Mucosa of stomach (tissue), 1 donor: Measurements from ENCODE around the gene TTC21B.

Source experiments
- H3K27me3 ChIP-seq: one replicate; pipeline ENCODE4 v1.7.0; 2013; ENCODE audit warnings: mild to moderate bottlenecking, low read length; ENCODE audit not compliant: control insufficient read depth, insufficient read depth
- H3K36me3 ChIP-seq: one replicate; pipeline ENCODE4 v1.7.0; 2013; ENCODE audit warnings: low read length; ENCODE audit not compliant: control insufficient read depth, insufficient read depth
- H3K4me1 ChIP-seq: one replicate; pipeline ENCODE4 v1.7.0; 2013; ENCODE audit warnings: mild to moderate bottlenecking, low read length; ENCODE audit not compliant: control insufficient read depth, insufficient read depth
- H3K4me3 ChIP-seq: one replicate; pipeline ENCODE4 v1.7.0; 2013; ENCODE audit warnings: low read length
- H3K9ac ChIP-seq: one replicate; pipeline ENCODE4 v1.7.0; 2013; ENCODE audit warnings: mild to moderate bottlenecking, low read length, moderate library complexity
- H3K9me3 ChIP-seq: one replicate; pipeline ENCODE4 v1.7.0; 2013; ENCODE audit warnings: mild to moderate bottlenecking, low read length, moderate library complexity; ENCODE audit not compliant: control insufficient read depth
- donor health status: Pancreatic carcinoma.

Gene TTC21B

DNA sequence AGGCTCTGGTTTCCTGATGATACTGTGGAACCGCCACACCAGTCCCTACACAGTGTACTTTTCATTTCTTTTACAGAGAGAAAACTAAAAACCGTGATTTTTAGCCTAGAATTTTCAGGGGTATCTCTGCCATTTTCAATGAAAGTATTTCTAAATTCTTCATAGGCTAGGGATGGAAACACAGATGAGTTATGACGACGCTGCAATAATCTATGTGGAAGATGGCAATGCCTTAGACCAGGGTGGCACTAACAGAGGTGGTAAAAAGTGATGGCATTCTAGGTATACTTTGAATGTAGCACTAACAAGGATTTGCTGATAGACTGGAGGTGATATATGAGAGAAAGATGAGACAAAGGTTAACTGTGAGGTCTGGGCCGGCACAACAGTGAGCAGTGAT is 56.5 kb downstream of the TTC21B start:
- Histone ChIP-seq H3K36me3 (no peaks in the 10 kb centered on the region), H3K4me3 (no peak overlapping the region), H3K27me3 (no peaks in the 10 kb centered on the region), H3K9me3 (no peaks in the 10 kb centered on the region), H3K9ac (no peak overlapping the region), H3K4me1 (no peaks in the 10 kb centered on the region)

DNA sequence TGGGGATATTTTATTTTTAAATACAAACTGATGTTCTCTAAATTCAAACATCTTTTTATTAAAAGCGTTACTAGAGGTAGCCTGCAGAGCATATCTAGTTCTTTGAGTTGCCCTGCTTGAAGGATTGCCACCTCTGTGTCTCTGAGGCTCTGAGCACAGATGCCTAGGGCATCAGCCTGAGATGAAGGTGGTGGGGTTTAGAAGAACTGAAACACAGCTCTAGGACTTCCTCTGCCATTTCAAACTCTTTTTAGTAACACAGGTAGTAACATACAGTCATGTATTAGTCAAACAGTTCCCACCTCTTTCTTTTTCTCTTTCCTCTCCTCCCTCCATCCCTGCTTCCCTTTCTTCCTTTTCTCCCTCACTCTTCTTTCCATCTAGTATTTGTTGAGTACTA is 57.6 kb downstream of the TTC21B start:
- Histone ChIP-seq H3K9me3 (no peaks in the 10 kb centered on the region), H3K36me3 (no peaks in the 10 kb centered on the region), H3K27me3 (no peaks in the 10 kb centered on the region), H3K4me3 (no peak overlapping the region), H3K4me1 (no peaks in the 10 kb centered on the region), H3K9ac (no peak overlapping the region)

- Histone ChIP-seq H3K4me1 (no peaks in the 10 kb centered on the region), H3K4me3 (no peak overlapping the region), H3K9me3 (no peaks in the 10 kb centered on the region), H3K36me3 (no peaks in the 10 kb centered on the region), H3K9ac (no peak overlapping the region), H3K27me3 (no peaks in the 10 kb centered on the region)
Observed at GRCh38 chr2:165893556-165893955, 60.0 kb downstream of the TTC21B start.

- Histone ChIP-seq H3K9me3 (no peaks in the 10 kb centered on the region), H3K4me3 (no peak overlapping the region), H3K4me1 (no peaks in the 10 kb centered on the region), H3K9ac (no peak overlapping the region), H3K27me3 (no peaks in the 10 kb centered on the region), H3K36me3 (no peaks in the 10 kb centered on the region)
Observed at GRCh38 chr2:165892526-165892925, 61.0 kb downstream of the TTC21B start.

DNA sequence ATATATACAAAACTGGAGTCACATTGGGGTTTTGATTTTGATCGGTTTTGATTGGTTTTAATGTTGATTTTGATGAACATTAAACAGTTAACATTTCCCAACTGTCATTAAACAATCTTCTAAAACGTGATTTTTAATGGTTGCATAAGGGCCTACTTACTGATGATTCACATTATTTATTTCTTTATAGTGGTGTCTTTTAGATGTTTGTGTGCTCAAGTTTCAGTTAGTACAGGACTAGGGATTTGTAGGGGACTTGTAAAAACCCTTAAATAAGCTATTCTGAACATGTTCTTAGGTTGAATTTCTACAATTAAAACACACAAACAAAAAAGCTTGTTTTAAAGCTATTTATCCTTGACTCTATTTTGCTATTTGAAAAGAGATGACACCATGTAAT is 61.6 kb downstream of the TTC21B start:
- Histone ChIP-seq H3K9ac (no peak overlapping the region), H3K36me3 (no peaks in the 10 kb centered on the region), H3K9me3 (no peaks in the 10 kb centered on the region), H3K4me3 (no peak overlapping the region), H3K4me1 (no peaks in the 10 kb centered on the region), H3K27me3 (no peaks in the 10 kb centered on the region)

DNA sequence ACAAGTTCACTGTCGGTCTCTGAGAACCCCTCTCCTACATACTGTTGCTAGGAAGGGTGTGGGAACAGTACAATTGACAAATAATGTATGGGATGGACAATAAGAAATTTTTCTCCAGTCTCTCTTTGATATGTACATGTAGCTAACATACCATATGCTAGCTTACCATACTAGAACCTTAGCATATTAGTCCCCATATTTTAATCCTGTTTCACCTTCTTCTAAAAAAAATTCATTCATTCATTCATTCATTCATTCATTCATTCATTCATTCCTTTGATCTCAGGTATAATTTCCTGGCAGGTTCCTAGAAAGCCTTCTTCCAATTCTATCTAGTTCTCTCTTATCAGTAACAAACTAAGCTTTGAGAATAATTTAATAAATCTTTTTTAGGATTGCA is 62.2 kb downstream of the TTC21B start:
- H3K36me3 ChIP-seq: no peaks in the 10 kb centered on the region
- H3K27me3 ChIP-seq: no peaks in the 10 kb centered on the region

DNA sequence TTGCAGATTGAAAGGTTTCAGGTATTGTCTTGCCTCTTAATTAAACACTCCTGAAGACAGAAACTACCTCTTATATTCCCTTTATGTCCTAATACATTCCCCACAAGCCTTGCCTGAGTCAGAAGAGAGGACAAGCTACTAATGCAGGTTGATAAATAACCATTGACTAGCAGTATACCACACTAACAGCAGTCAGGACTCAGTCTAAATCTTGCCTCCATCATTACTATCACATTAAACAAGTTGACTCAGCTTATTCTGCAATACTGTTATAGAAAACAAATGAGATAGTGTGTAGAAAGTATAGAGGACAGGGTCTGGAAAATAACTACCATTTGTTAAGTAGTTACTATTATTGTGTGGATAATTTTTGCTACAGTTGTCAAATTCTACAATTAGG is 63.8 kb downstream of the TTC21B start:
- Histone ChIP-seq H3K27me3 (no peaks in the 10 kb centered on the region), H3K4me3 (no peak overlapping the region), H3K36me3 (no peaks in the 10 kb centered on the region), H3K9me3 (no peaks in the 10 kb centered on the region), H3K4me1 (no peaks in the 10 kb centered on the region), H3K9ac (no peak overlapping the region)

More for the DNA sequence above, 62.2 kb downstream of the TTC21B start:
- no peak overlapping the region for H3K4me3 ChIP-seq
- no peaks in the 10 kb centered on the region for H3K4me1 ChIP-seq
- H3K9me3 ChIP-seq: no peaks in the 10 kb centered on the region
- H3K9ac ChIP-seq: no peak overlapping the region

DNA sequence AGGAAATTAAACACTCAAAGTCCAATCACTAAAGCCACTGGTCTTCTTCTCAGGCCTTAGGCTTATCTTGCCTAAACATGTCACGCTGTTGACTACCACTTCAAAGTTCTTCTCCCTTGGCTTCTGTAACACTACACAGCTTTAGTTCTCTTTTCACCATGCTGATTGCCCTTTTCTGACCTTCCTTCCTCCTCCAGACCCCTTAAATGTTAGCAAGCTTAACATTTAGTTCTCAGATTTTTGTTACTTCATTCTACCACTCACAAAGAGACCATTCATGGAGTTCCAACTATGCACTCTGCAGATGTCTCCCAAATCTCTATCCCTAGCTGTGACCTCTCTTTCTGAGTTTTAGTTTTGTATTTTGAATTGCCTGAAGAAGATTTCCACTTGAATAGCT is 64.4 kb downstream of the TTC21B start:
- Histone ChIP-seq H3K4me1 (no peaks in the 10 kb centered on the region), H3K36me3 (no peaks in the 10 kb centered on the region)

GRCh38 chr2:165888171-165888570 is 65.4 kb downstream of the TTC21B start:
- no peaks in the 10 kb centered on the region for H3K36me3 ChIP-seq
- H3K27me3 ChIP-seq: no peaks in the 10 kb centered on the region
- no peaks in the 10 kb centered on the region for H3K9me3 ChIP-seq
- H3K9ac ChIP-seq: no peak overlapping the region
- no peak overlapping the region for H3K4me3 ChIP-seq
- H3K4me1 ChIP-seq: no peaks in the 10 kb centered on the region

More for the DNA sequence above, 64.4 kb downstream of the TTC21B start:
- no peaks in the 10 kb centered on the region for H3K27me3 ChIP-seq
- H3K4me3 ChIP-seq: no peak overlapping the region
- no peaks in the 10 kb centered on the region for H3K9me3 ChIP-seq
- H3K9ac ChIP-seq: no peak overlapping the region

- no peaks in the 10 kb centered on the region for H3K9me3 ChIP-seq
- no peaks in the 10 kb centered on the region for H3K27me3 ChIP-seq
- no peak overlapping the region for H3K4me3 ChIP-seq
- H3K9ac ChIP-seq: no peak overlapping the region
- no peaks in the 10 kb centered on the region for H3K4me1 ChIP-seq
- no peaks in the 10 kb centered on the region for H3K36me3 ChIP-seq
Observed at GRCh38 chr2:165886487-165887146, 67.0 kb downstream of the TTC21B start.

GRCh38 chr2:165877565-165878550 is 75.7 kb downstream of the TTC21B start:
- H3K9ac ChIP-seq: no peak overlapping the region
- H3K4me3 ChIP-seq: no peak overlapping the region
- H3K27me3 ChIP-seq: no peaks in the 10 kb centered on the region
- no peaks in the 10 kb centered on the region for H3K4me1 ChIP-seq
- H3K9me3 ChIP-seq: no peaks in the 10 kb centered on the region
- no peaks in the 10 kb centered on the region for H3K36me3 ChIP-seq

DNA sequence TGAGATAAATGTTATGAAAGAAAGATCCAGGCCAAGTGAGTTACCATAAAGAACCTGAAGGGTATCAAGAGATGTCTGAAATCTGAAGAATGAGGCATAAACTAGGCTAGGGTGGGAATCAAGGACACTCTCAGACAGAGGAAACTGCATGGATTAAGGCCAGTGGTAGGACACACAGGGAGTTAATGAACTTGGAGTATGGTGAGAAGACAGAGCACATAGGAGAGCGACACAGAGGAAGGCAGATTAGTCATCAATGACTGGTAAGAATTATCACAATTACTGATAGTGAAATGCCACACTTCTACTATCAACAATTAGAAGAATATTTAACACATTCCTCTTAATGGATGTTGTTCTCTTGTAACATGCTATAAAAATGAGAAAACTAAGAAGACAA is 76.9 kb downstream of the TTC21B start:
- no peaks in the 10 kb centered on the region for H3K27me3 ChIP-seq
- H3K36me3 ChIP-seq: no peaks in the 10 kb centered on the region

More for the DNA sequence above, 76.9 kb downstream of the TTC21B start:
- no peaks in the 10 kb centered on the region for H3K9me3 ChIP-seq
- H3K4me3 ChIP-seq: no peak overlapping the region
- no peaks in the 10 kb centered on the region for H3K4me1 ChIP-seq
- no peak overlapping the region for H3K9ac ChIP-seq
